GM21360 (cell line): ENCODE measurements around the gene ZNF674.

Source experiments
- ATAC-seq: cut with Tn5 transposase; IDR thresholded peaks from one replicate; pipeline ENCODE4 v1.9.1; 2021; ENCODE audit warnings: mild to moderate bottlenecking, moderate library complexity; ENCODE audit not compliant: unreplicated experiment

ZNF674 gene

GRCh38 chrX:46545111-46546005 lies at the start of gene ZNF674:
Gene ZNF674 (minus strand): TSS chrX:46545421. CDS start chrX:46542087, 3,334 bp downstream.
- peak; percentile 82 for ATAC-seq

- no peak for ATAC-seq
Observed at GRCh38 chrX:46589977-46590723, 44.9 kb upstream of the ZNF674 start.

GRCh38 chrX:46588263-46588662 lies 43.0 kb upstream of the ZNF674 start:
- no peak for ATAC-seq

- ATAC-seq = no peak
Observed at GRCh38 chrX:46587753-46588171, 42.5 kb upstream of the ZNF674 start.

- ATAC-seq = peak; percentile 65
Observed at GRCh38 chrX:46587158-46587557, 41.9 kb upstream of the ZNF674 start.

GRCh38 chrX:46584736-46585135 lies 39.5 kb upstream of the ZNF674 start:
- ATAC-seq = no peak

GRCh38 chrX:46582966-46583365 lies 37.7 kb upstream of the ZNF674 start:
- ATAC-seq = no peak

GRCh38 chrX:46582325-46582724 lies 37.1 kb upstream of the ZNF674 start:
- no peak for ATAC-seq

- no peak for ATAC-seq
Observed at GRCh38 chrX:46580613-46581012, 35.4 kb upstream of the ZNF674 start.

- no peak for ATAC-seq
Observed at GRCh38 chrX:46579250-46579649, 34.0 kb upstream of the ZNF674 start.

- no peak for ATAC-seq
Observed at GRCh38 chrX:46577221-46578005, 32.2 kb upstream of the ZNF674 start.

- no peak for ATAC-seq
Observed at GRCh38 chrX:46576458-46576857, 31.2 kb upstream of the ZNF674 start.

GRCh38 chrX:46575991-46576392 lies 30.8 kb upstream of the ZNF674 start:
- ATAC-seq = no peak

GRCh38 chrX:46575586-46575985 lies 30.4 kb upstream of the ZNF674 start:
- ATAC-seq = no peak

GRCh38 chrX:46574774-46575381 lies 29.7 kb upstream of the ZNF674 start:
- ATAC-seq = no peak

GRCh38 chrX:46573892-46574773 lies 28.9 kb upstream of the ZNF674 start:
- peak; percentile 28 for ATAC-seq

- ATAC-seq = peak; percentile 35
Observed at GRCh38 chrX:46573331-46573891, 28.2 kb upstream of the ZNF674 start, which contains the start of gene CHST7. Gene CHST7 (plus strand): TSS chrX:46573765. CDS start chrX:46573932, 167 bp downstream.

GRCh38 chrX:46572340-46572936 lies 27.2 kb upstream of the ZNF674 start:
- peak; percentile 30 for ATAC-seq
